ENCODE results near the gene PSD4. TPM values are rescaled to one million over a fixed set of nuclear protein-coding genes. Genes with fewer than 3 reads are reported as not detected.

The PSD4 gene
- total and polyA plus RNA-seq, 10 of the 15 experiments (the other 5 are each of a cell fraction or from before 2014, with no cell fraction given) = 0.68 to 114 (median 35.1) TPM

DNA sequence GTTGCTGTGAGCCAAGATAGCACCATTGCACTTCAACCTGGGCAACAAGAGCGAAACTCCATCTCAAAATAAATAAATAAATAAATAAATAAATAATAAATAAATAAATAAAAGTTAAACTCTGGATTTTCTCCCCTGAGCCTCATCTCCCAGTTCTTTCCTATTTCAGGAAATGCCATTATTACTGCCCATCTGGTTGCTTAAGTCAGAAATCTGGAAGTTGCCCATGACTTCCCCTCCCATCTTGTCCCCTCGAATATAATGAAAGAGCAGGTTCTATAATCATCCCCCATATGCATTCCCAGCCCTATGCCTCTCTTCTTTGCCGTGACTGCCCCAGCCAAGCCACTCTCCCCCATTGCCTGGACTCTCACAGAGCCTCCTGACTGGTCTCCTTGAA is 4.2 kb upstream of the PSD4 start (continued):
- TF ChIP-seq, protein P1, sequence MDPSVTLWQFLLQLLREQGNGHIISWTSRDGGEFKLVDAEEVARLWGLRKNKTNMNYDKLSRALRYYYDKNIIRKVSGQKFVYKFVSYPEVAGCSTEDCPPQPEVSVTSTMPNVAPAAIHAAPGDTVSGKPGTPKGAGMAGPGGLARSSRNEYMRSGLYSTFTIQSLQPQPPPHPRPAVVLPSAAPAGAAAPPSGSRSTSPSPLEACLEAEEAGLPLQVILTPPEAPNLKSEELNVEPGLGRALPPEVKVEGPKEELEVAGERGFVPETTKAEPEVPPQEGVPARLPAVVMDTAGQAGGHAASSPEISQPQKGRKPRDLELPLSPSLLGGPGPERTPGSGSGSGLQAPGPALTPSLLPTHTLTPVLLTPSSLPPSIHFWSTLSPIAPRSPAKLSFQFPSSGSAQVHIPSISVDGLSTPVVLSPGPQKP (IDR thresholded peaks at IDR 0.05; ENCODE audit: low read depth, low read length) = no peak
- TF ChIP-seq ZNF217 (IDR thresholded peaks at IDR 0.05) = no peak
- no peak for TF ChIP-seq TCF12 (IDR thresholded peaks at IDR 0.05; ENCODE audit: low read depth, low read length)
- TF ChIP-seq FOS (IDR thresholded peaks at IDR 0.05; ENCODE audit: borderline replicate concordance, extremely low read depth, insufficient read length) = no peak
- TF ChIP-seq HDGF (IDR thresholded peaks at IDR 0.05) = no peak
- no peak for TF ChIP-seq EP300 (IDR thresholded peaks at IDR 0.05; ENCODE audit: borderline replicate concordance in 1 of 2, control insufficient read depth in 1 of 2, low read depth in 2 of 2, low read length in 2 of 2)
- TF ChIP-seq, protein P2, sequence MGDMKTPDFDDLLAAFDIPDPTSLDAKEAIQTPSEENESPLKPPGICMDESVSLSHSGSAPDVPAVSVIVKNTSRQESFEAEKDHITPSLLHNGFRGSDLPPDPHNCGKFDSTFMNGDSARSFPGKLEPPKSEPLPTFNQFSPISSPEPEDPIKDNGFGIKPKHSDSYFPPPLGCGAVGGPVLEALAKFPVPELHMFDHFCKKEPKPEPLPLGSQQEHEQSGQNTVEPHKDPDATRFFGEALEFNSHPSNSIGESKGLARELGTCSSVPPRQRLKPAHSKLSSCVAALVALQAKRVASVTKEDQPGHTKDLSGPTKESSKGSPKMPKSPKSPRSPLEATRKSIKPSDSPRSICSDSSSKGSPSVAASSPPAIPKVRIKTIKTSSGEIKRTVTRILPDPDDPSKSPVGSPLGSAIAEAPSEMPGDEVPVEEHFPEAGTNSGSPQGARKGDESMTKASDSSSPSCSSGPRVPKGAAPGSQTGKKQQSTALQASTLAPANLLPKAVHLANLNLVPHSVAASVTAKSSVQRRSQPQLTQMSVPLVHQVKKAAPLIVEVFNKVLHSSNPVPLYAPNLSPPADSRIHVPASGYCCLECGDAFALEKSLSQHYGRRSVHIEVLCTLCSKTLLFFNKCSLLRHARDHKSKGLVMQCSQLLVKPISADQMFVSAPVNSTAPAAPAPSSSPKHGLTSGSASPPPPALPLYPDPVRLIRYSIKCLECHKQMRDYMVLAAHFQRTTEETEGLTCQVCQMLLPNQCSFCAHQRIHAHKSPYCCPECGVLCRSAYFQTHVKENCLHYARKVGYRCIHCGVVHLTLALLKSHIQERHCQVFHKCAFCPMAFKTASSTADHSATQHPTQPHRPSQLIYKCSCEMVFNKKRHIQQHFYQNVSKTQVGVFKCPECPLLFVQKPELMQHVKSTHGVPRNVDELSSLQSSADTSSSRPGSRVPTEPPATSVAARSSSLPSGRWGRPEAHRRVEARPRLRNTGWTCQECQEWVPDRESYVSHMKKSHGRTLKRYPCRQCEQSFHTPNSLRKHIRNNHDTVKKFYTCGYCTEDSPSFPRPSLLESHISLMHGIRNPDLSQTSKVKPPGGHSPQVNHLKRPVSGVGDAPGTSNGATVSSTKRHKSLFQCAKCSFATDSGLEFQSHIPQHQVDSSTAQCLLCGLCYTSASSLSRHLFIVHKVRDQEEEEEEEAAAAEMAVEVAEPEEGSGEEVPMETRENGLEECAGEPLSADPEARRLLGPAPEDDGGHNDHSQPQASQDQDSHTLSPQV (IDR thresholded peaks at IDR 0.05) = no peak

Data from GM12878 (cell line).